IPS-18a (cell line): ENCODE data around the gene RSPO4.

Experiments used
- H3K27ac ChIP-seq: one replicate; pipeline ENCODE4 v1.5.1; 2013; ENCODE audit warnings: low read length
- H3K27me3 ChIP-seq: one replicate; pipeline ENCODE4 v1.6.1; 2013; ENCODE audit warnings: mild to moderate bottlenecking, low read length; ENCODE audit not compliant: control insufficient read depth, insufficient read depth
- H3K36me3 ChIP-seq: one replicate; pipeline ENCODE4 v1.6.1; 2013; ENCODE audit warnings: low read depth, low read length; ENCODE audit not compliant: control insufficient read depth
- H3K4me1 ChIP-seq: one replicate; pipeline ENCODE4 v1.6.1; 2013; ENCODE audit warnings: low read depth, low read length; ENCODE audit not compliant: control insufficient read depth
- H3K4me3 ChIP-seq: one replicate; pipeline ENCODE4 v1.5.1; 2013; ENCODE audit warnings: low read length
- H3K9ac ChIP-seq: one replicate; pipeline ENCODE4 v1.6.1; 2013; ENCODE audit warnings: mild to moderate bottlenecking, low read length, moderate library complexity
- H3K9me3 ChIP-seq: one replicate; pipeline ENCODE4 v1.6.1; 2013; ENCODE audit warnings: low read depth, low read length; ENCODE audit not compliant: control insufficient read depth

The RSPO4 gene

GRCh38 chr20:1022871-1023270 is 20.8 kb upstream of the RSPO4 start:
- no peak overlapping the region for H3K9ac ChIP-seq
- H3K9me3 ChIP-seq = no peaks in the 10 kb centered on the region
- H3K4me3 ChIP-seq = no peak overlapping the region
- H3K36me3 ChIP-seq = no peaks in the 10 kb centered on the region
- no peak overlapping the region for H3K27ac ChIP-seq
- H3K4me1 ChIP-seq = no peaks in the 10 kb centered on the region
- no peaks in the 10 kb centered on the region for H3K27me3 ChIP-seq

GRCh38 chr20:1020614-1021013 is 18.5 kb upstream of the RSPO4 start:
- H3K27ac ChIP-seq = no peak overlapping the region
- H3K36me3 ChIP-seq = no peaks in the 10 kb centered on the region
- no peak overlapping the region for H3K4me3 ChIP-seq
- no peaks in the 10 kb centered on the region for H3K4me1 ChIP-seq
- H3K9ac ChIP-seq = no peak overlapping the region
- H3K27me3 ChIP-seq = no peaks in the 10 kb centered on the region
- no peaks in the 10 kb centered on the region for H3K9me3 ChIP-seq

- no peaks in the 10 kb centered on the region for H3K9me3 ChIP-seq
- H3K9ac ChIP-seq = no peak overlapping the region
- H3K4me3 ChIP-seq = no peak overlapping the region
- no peaks in the 10 kb centered on the region for H3K4me1 ChIP-seq
- H3K27ac ChIP-seq = no peak overlapping the region
- H3K36me3 ChIP-seq = no peaks in the 10 kb centered on the region
- no peaks in the 10 kb centered on the region for H3K27me3 ChIP-seq
These were observed 17.2 kb upstream of the RSPO4 start for GRCh38 chr20:1019344-1019743.

DNA sequence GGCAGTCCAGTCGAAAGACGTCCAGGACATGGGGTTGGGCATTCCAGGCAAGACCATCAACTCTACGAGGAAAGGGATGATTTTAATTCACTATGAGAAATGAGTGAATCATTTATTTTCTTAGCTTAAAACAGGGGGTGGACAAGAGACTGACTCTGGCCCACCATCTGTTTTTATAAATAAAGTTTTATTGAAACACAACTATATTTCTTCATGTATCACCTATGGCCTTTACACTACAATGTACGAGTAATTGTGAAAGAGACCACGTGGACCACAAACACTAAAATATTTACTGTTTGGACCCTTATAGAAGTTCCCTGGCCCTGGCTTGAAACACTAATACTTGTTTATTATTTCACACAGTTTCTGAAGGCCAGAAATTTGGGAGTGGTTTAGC is 15.6 kb upstream of the RSPO4 start:
- H3K36me3 ChIP-seq = no peaks in the 10 kb centered on the region
- H3K27ac ChIP-seq = no peak overlapping the region
- no peaks in the 10 kb centered on the region for H3K9me3 ChIP-seq
- no peak overlapping the region for H3K4me3 ChIP-seq
- H3K27me3 ChIP-seq = no peaks in the 10 kb centered on the region
- no peak overlapping the region for H3K9ac ChIP-seq
- H3K4me1 ChIP-seq = no peaks in the 10 kb centered on the region

- Histone ChIP-seq H3K27ac (no peak overlapping the region), H3K36me3 (no peaks in the 10 kb centered on the region), H3K27me3 (no peaks in the 10 kb centered on the region), H3K4me3 (no peak overlapping the region), H3K4me1 (no peaks in the 10 kb centered on the region), H3K9ac (no peak overlapping the region), H3K9me3 (no peaks in the 10 kb centered on the region)
These were observed 13.1 kb upstream of the RSPO4 start for GRCh38 chr20:1015181-1015580.

GRCh38 chr20:1014471-1014870 is 12.4 kb upstream of the RSPO4 start:
- H3K4me3 ChIP-seq = no peak overlapping the region
- H3K27me3 ChIP-seq = no peaks in the 10 kb centered on the region
- H3K9ac ChIP-seq = no peak overlapping the region
- no peaks in the 10 kb centered on the region for H3K36me3 ChIP-seq
- no peaks in the 10 kb centered on the region for H3K9me3 ChIP-seq
- H3K27ac ChIP-seq = no peak overlapping the region
- no peaks in the 10 kb centered on the region for H3K4me1 ChIP-seq

- Histone ChIP-seq H3K27me3 (no peaks in the 10 kb centered on the region), H3K4me3 (no peak overlapping the region)
These were observed 11.6 kb upstream of the RSPO4 start for GRCh38 chr20:1013566-1014340.

GRCh38 chr20:1012359-1013168 is 10.5 kb upstream of the RSPO4 start:
- Histone ChIP-seq H3K4me1 (no peaks in the 10 kb centered on the region), H3K9ac (no peak overlapping the region), H3K36me3 (no peaks in the 10 kb centered on the region), H3K4me3 (no peak overlapping the region), H3K9me3 (no peaks in the 10 kb centered on the region), H3K27me3 (no peaks in the 10 kb centered on the region), H3K27ac (no peak overlapping the region)

More at GRCh38 chr20:1013566-1014340, 11.6 kb upstream of the RSPO4 start:
- no peak overlapping the region for H3K27ac ChIP-seq
- H3K4me1 ChIP-seq = no peaks in the 10 kb centered on the region
- H3K9ac ChIP-seq = no peak overlapping the region
- no peaks in the 10 kb centered on the region for H3K9me3 ChIP-seq
- H3K36me3 ChIP-seq = no peaks in the 10 kb centered on the region

- no peak overlapping the region for H3K4me3 ChIP-seq
- no peaks in the 10 kb centered on the region for H3K36me3 ChIP-seq
- no peak overlapping the region for H3K9ac ChIP-seq
- H3K27me3 ChIP-seq = no peaks in the 10 kb centered on the region
- no peaks in the 10 kb centered on the region for H3K9me3 ChIP-seq
- no peak overlapping the region for H3K27ac ChIP-seq
- H3K4me1 ChIP-seq = no peaks in the 10 kb centered on the region
These were observed 8.5 kb upstream of the RSPO4 start for GRCh38 chr20:1010659-1011058.

DNA sequence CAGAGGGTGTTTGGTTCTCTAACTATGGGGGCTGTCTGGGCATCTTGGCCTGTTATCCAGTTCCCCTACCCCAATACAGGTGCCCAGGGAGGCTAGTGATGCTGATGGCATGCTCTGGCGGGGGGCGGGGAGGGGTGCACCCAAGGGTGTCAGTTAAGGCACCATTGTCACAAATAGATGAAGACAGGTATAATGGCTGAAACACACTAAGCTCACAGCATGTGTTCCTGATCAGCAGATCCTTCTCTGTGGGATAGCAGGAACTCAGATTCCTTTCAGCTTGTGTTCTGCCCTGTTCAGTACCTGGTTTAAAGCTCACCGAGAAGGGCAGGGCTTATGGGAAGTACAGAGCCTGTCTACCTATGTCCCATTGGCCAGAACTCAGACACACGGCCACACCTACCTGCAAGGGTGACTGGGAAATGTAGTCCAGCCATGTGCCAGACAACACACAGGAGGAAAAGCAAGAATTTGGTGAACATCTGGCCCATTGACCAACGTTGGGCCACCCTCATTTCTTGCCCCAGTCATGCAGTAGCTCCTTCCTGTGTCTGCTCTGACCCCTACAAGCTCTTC is 3.4 kb upstream of the RSPO4 start:
- Histone ChIP-seq H3K36me3 (no peaks in the 10 kb centered on the region), H3K4me1 (peaks cover 7% of the 10 kb centered on the region), H3K9me3 (no peaks in the 10 kb centered on the region), H3K4me3 (no peak overlapping the region), H3K9ac (no peak overlapping the region), H3K27me3 (peaks cover 21% of the 10 kb centered on the region), H3K27ac (no peak overlapping the region)

DNA sequence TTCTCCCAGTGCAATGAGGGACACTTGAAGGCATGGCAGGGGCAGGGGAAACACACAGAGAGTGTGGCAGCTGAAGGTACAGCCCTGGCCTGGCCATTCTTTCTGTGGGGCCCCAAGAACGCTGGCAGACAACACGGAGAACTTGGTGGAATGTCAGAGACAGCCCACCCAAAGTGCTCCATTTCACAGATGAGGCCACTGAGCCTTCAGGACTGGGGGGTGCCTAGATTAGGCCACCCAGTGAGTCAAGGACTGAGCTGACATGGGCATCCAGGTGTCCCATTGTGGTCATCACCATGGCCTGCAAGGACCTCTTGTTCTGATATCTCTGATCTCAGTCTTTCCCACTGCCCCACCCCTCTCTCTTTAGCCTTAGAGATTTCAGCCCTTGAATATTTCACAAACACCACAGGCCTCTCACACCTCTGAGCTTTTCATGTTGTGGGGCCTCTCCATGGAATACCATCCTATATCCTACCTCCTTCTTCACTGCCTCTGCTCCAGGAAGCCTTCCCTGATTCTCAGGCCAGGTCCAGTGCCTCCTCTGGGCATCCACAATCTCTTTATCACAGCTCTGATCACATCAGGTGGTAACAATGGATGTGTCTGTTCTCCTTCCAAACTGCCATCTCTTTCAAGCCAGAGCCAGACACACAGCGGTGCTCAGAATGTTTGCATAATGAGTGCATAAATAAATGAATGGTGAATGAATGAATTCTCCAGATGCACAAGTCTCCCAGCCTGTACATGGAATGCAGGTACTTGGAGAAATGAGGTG is 2.0 kb upstream of the RSPO4 start:
- peaks cover 7% of the 10 kb centered on the region for H3K4me1 ChIP-seq
- no peaks in the 10 kb centered on the region for H3K9me3 ChIP-seq
- no peak overlapping the region for H3K9ac ChIP-seq
- H3K4me3 ChIP-seq = no peak overlapping the region
- H3K27ac ChIP-seq = no peak overlapping the region
- H3K36me3 ChIP-seq = no peaks in the 10 kb centered on the region
- peaks cover 27% of the 10 kb centered on the region for H3K27me3 ChIP-seq
